Jurkat, Clone E6-1 (cell line): Measurements from ENCODE around the gene SERTAD2.

ENCODE experiments used
- DNase-seq: peaks from one replicate; pipeline ENCODE4 v3.0.0-alpha.2; 2011; ENCODE audit warnings: low read depth, low spot score
- H3K4me3 ChIP-seq: 2 replicates; pipeline ENCODE4 v1.5.1; 2011; ENCODE audit warnings: mild to moderate bottlenecking, low read length, control low read depth, moderate library complexity

SERTAD2 gene

DNA sequence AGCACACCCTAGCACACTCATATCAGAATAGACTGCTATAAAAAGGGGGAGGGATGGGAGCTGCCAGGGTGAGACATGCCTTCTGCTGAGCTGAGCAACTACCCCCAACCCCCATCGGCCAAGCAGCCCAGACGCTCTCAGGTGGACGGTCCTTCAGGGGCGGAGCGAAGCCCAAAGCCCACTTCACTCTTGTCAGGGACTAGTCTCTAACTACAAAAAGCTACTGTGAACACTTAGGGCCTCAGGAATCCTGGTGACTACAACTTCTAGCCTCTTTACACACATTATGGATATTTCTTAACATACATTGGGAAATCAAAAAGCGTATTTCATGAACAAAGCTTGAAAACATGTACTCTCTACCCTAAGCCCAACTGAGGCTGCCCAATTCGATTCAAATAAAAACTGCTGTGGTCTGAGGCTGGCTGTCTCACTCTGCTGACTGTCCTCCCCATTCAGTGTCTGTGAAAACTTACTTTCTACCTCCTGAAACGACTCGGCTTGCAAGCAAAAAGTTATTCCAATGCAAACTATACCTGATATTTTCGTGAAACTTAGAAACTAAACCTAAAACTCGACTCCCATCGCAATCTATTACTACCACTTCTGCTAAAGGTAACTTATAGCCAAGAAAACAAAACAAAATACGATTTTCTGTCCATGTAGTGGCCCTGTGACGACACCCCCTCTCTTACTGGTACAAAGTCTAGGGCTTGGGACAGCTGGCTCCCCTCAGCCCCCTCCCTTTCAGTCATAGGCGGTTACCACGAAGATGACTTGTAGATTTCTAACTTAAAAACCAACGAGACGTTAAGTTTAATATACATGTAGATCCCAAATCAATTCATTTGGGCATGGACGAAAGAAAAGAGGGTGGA lies 1.2 kb downstream of the SERTAD2 start:
- H3K4me3 ChIP-seq, result peak overlapping the region; percentile 73
- no peak for DNase-seq

DNA sequence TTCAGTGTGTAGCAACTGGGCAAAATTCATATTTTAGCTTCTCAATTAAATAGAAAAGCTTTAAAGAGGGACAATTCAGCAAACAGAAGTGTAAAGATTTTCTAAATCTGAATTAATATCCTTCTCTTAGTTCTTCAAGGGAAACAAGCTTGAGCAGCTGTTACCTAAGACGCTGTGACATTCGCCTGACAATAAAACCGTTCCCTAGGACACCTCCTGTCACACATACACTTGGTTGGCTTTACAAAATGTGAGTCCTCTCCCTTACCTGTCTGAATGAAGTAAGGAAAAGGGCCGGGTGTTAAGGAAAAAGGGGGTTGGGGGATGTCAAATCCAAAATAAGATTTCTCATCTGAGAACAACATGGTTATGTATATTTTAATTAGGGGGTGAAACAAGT lies 2.1 kb downstream of the SERTAD2 start:
- no peak for DNase-seq

DNA sequence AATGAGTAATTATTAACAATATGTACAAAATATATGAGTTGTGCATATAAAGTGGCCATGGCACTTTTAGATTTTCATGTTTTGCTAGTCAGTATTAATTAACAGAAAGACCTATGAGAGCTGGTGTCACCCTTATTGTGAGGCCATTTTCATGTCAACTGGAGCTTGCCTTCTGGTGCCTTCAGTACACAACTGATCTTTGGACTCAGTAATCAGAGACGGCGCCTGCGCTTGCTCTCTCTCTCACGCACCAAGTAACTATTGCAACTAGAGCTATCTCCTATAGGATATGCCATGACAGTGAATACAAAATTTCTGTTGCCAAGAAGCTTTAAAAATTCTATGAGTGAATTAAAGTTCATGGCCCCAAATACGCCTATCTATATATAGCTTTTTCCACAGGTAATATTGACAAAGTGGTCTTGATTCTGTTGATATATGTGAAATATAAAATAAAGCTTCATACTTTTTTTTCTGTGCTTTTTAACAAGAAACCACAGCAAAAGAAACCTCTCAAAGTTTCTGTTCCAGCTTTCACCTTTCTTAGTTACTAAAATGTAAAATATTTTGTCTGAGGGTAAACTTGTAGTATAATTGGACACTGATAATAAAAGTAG lies 2.9 kb downstream of the SERTAD2 start:
- no peak for DNase-seq

More for the DNA sequence above, 2.1 kb downstream of the SERTAD2 start:
- H3K4me3 ChIP-seq, result no peak overlapping the region

DNA sequence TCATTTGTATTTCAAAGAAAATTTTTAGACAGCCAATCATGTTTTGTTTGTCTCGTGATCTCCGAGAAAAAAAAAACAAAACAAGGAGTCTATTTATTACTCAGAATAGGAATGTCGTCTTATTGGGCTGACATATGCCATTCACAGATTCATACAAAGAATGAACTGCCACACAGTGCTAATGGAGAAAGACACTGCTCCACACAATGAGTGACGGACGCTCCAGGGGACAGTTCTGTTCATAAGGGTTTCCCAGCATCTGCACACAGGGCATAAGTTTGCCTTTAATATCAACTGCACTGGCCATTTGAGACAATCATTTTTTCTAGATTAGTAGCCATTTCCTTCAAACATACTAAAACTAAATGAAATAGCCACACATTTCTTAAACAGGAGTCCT lies 3.4 kb downstream of the SERTAD2 start:
- no peak overlapping the region for H3K4me3 ChIP-seq

More for the DNA sequence above, 2.9 kb downstream of the SERTAD2 start:
- H3K4me3 ChIP-seq, result no peak overlapping the region

DNA sequence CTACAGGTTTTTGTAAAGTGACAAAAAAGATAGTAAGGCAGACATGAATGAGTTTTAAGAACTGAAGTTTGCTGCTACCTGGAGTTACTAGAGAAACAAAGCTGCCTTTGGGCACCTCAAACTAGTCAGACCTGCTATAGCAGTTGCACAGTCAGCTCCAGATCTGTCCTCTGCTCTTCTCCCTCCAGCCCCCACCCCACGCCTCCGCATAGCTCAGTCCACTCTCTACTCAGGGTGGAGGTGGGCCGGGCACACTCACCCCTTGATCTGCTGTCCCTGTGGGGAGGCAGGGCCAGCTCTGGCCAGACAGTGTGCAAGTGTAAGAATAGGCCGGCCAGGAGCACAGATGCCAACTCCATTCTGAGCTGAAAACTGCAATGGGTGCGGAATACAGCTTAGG lies 4.1 kb downstream of the SERTAD2 start:
- no peak for DNase-seq
- no peak overlapping the region for H3K4me3 ChIP-seq

More for the DNA sequence above, 3.4 kb downstream of the SERTAD2 start:
- no peak for DNase-seq

DNA sequence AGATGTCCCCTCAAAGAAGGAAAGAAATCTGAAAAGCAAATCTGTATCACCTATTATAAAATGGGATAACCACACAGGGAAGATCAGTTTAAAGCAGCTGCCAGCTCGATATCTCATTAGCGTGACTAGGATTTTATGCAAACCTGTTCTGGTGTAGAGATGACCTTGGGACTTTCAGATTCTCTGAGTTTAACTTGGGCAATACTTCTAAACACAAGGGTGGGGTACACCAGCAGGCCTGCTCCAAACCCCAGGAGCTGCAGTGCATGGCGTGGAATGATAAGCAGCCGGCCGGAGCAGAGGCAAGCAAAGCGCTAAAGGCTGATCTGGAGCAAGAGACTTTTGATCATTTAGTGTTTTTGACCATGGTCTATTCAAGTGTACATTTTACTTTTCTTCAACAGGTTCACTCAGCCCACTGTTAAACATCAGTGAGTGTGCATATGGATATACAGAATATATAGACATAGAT lies 4.7 kb downstream of the SERTAD2 start:
- DNase-seq, result no peak
- no peak overlapping the region for H3K4me3 ChIP-seq

DNA sequence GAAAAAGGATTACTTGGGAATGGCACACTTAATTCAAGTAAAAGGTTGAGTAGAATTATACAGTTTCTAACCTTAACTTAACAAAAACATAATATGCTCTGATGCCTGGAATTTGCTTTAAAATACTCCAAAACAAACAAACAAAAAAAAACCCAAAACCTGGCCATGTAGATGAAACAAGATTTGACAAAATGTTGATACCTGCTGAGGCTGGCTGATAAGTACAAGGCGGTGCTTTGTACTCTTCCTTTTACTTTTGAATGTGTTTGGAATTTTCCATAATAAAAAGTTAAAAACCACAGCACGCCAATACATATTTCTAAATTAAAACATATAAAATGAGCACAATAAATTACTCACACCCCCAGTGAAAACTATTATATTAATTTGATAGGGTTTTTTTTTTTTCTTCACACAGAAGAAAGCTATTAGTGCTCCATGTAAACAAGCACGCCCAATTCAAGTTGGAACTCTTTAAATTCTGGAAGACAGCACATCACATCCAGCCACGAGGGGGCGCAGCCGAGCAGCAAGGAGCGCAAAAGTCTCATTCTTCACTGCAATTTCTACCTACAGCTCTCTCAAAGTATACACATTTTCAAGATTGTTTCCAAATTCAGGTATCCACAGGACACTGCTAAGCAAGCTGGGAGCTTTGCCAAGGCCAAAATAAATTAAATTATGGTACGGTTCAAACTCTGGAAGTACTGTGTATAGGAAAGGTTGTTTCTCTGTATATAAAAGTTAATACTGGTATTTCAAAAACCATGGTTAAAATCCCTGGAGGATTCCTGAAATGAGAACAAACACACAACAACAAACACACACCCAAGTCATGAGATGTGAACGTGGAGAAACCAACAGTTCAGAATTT lies 7.5 kb downstream of the SERTAD2 start:
- no peak overlapping the region for H3K4me3 ChIP-seq
- peak; percentile 73 for DNase-seq

DNA sequence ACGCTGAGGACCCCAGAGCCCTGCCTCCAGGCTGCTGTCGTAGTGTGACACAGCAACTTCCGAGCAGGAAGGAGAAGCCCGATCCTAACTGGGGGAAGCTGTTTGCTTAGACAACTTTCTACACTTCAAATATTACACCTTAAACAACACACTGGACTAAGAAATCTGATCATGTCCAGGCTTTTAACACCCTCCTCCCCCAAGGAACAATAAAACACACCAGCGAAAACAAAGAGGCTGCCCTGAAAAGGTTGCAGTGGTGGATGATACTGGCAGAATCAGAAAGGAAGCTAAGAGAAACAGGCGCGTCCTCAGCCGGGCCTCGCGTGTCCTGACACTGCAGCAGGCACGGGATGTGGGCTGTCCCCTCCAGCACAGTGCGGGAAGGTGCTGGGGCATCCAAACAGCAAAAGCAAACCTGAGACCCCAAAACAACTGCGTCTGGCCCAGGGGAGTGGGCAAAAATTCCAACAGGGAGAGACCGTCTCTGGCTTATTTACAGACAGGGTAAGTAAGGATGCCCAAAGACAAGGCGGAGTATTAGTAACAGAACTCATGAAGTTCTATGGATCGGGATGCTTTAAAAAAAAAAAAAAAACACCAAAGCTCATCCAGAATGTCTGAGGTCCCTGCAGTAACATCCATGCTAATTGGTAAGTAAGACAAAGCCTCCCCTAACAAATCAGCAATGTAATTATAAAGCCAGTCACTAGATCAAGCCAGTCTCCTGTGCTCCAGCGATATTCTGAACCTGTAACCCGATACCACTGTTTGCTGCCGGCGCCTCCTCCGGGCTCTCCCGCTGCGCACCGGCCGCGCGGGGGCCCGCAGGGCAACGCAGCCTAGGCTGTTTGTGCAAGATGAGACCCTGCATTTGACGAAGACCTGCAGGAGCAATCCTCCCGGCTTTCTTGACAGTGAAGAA lies 9.0 kb downstream of the SERTAD2 start:
- peak overlapping the region; percentile 66 for H3K4me3 ChIP-seq
- DNase-seq, result peak; percentile 75

DNA sequence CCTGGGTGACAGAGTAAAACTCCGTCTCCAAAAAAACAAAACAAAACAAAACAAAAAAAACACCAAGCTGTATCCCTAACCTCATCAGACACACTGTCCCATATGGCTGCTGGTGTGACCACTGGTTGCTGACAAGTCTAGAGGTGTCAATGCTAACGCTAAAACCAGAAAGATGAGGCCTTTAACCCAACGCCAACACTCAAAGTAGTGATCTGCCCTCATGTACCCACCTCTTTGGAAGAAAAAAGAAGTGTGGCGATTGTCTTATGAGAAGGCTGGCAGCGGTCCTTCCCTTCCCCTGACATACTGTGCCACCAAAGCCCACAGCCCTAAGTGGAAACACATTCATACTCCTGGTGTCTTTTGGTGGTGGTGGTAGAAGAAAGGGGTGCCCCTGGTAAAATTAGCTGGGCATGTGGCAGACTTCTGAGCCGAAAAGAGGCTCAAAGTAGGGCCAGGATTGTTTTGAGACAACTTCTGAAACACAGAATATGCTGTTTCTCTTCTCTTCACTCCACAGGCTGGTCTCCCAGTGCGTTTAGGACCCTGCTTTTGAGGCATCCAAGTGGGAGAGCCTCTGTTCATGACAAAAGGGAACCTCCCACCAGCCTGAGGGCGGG lies 9.8 kb downstream of the SERTAD2 start:
- no peak for DNase-seq
- H3K4me3 ChIP-seq, result peak overlapping the region; percentile 66

DNA sequence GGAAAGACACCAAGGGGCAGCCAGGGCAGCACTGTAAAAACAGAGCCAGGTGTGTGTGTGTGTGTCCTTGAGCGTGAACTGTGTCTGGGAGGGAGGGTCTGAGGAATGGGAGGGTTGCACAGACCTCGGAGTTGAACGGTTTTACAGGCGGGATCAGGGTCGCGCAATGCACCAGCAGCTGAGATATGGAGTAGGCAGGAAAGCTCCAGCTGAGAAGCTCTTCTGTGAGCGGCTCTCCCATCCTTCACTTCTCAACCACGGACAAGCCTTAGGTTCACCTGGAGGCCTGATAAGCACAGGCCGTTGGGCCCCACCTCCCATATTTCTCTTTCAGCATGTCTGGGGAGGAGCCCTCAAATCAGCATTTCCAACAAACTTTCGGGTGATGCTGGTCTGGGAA lies 12.1 kb downstream of the SERTAD2 start:
- no peak for DNase-seq
- H3K4me3 ChIP-seq, result no peak overlapping the region

DNA sequence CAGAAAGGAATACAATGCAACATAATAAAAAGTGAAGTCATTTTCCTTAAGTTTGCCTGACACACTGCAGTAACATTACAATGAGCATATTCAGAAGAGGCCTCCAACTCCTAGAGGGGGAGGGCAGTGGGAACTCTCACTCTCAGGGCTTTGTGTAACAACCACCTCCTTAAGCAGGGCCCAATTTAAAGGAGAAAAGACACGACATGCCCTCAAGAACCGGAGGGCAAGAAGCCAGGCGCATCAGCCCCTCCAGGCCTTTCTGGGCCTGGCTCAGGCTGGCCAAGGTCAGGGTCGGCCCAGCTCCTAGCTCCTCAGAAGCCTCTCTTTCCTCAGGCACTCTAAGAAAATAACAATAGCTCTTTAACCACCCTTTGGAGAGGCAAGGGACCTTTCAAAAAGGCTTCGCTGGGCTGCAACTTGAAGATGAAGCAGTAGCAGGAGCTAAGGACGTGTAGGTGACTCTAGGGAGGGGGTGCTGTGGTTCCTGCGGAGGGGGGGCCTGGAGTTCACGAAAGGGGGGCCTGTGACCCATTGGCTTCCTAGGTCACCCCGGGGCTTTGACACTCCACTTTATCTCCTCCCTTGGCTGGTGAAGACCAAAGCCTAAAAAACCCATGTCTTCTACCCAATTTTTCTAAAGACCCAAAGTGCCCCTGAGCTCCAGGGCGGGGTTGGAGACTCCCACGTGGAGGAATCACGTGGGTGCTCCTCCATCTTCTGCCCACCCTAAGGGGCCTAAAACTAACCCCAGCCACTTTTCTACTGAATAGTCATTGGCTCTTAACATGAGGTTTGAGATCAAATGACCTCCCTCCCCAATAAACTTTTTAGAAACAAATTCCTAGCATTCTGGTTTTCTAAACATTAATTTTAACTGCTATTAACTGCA lies 13.3 kb downstream of the SERTAD2 start:
- H3K4me3 ChIP-seq, result no peak overlapping the region
- no peak for DNase-seq

DNA sequence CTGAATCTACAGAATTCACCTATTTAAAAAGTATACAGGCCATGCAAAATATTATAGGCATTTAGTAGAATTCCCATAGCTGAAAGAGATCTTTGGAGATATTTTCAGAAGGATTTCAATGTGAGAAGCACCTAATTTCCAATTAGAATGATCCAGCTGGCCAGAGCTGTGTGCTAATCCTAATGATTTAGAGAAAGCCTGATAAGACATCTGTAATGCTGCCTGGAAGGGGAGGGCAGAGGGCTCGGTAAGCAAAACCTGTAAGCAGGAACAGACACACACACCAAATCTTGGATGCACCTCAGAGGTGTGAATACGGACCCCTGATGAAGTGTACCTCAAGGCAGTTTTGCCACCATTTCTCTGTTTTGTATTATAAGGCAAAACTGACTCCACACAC lies 14.0 kb downstream of the SERTAD2 start:
- DNase-seq, result no peak
- no peak overlapping the region for H3K4me3 ChIP-seq

DNA sequence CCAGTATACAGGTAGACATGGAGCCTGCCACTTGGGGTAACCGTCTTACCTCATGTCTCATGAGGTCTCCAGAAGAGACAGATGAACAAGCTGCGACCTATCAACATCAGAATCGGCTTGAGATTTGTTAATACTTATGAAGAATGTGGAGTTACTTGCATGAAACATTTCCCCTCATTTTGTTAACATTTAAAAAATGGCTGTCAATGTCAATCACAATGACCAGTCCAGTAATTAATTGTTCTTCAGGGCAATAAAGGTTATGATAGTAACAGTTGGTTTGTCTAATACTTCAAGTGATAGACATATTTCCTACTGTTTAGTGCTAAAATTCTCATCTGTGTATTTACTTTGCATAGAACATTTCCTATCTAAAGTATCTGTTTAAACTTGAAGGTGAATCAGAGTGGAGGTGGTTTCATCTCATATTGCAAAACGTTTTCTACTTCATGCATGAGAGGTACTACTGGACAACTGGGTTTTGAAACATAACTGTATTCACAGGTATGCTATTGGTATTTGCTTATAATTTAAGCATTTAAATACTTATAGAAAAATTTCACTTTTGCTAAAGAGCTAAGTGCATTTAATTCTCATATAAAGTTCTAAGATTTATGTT lies 15.1 kb downstream of the SERTAD2 start:
- no peak overlapping the region for H3K4me3 ChIP-seq
- no peak for DNase-seq

DNA sequence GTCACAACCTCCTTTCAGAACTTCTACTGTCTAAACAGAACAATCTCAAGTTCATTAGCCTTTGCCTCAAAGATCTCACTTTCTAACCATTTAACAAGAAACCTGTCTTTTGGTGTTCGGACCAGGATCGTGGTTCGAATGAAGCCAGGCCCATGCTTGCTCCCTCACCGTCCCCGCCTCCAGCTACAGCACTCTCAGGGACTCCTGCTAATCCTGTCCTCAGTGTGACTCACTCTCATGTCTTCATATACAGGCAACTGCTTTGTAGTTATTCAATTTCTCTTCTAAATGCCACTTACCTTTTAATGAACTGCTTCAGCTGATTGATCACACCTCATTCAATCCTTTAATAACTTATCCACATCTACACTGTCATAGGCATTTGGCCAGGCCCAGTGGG lies 15.8 kb downstream of the SERTAD2 start:
- no peak overlapping the region for H3K4me3 ChIP-seq
- no peak for DNase-seq

DNA sequence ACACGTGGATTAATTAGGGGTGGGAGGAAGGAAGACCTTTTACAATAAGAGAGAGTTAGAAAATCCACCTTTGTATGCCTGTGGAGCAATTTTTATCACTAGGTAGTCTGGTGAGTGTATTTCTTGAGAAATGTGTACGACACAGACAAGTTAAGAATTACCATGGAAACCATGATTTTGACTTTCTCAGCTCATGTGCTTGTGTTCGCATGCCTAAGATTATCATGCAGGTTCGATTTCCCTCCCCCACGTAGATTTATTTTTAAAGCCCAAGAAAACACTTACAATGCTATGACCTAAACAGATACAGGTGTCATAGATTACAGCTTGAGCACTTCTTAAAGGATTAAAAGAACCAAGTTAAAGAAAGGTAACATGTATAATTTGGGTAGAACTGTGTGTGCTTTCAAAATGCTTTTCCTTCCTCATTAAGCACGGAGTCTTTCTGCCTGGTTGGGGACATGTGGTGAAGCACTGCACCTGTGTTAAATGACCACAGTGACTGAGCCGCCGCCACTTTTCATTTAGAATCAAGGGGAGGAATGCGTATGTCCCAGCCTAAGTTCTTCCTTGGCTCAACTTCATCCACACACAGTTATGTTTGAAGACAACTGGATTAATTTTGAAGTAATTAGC lies 16.6 kb downstream of the SERTAD2 start:
- H3K4me3 ChIP-seq, result no peak overlapping the region
- DNase-seq, result no peak
